Neural progenitor cell (in vitro differentiated cells): Measurements from ENCODE around the gene TMEM229B.

Experiments
- CTCF ChIP-seq: fragments of 200-600 bp; sonication (generic); IDR thresholded peaks from 2 replicates; pipeline ENCODE4 v1.5.1; 2017; ENCODE audit warnings: antibody characterized with exemption, mild to moderate bottlenecking
- EZH2 ChIP-seq: fragments of 200-600 bp; sonication (generic); IDR thresholded peaks from 2 replicates; pipeline ENCODE4 v1.6.1; 2017; ENCODE audit warnings: antibody characterized with exemption, mild to moderate bottlenecking, moderate library complexity

- no peak for TF ChIP-seq CTCF
- no peak for TF ChIP-seq EZH2
Observed at GRCh38 chr14:67527756-67528155, 39.2 kb upstream of the TMEM229B start.
